IPS-18c (cell line): Measurements from ENCODE around the gene P3R3URF.
"Not testable (repeated sequence)": the region's sequence is repeated elsewhere in the genome, so short reads cannot be mapped to it uniquely, and the experiment has no call there.

Experiments used
- H3K4me3 ChIP-seq: 2 replicates; pipeline ENCODE4 v1.7.0; 2013; ENCODE audit warnings: low read depth, mild to moderate bottlenecking, low read length, moderate library complexity; ENCODE audit not compliant: insufficient read depth
- H3K9me3 ChIP-seq: one replicate; pipeline ENCODE4 v1.6.1; 2013; ENCODE audit warnings: mild to moderate bottlenecking, low read length, moderate library complexity; ENCODE audit not compliant: control insufficient read depth, insufficient read depth

The P3R3URF gene

DNA sequence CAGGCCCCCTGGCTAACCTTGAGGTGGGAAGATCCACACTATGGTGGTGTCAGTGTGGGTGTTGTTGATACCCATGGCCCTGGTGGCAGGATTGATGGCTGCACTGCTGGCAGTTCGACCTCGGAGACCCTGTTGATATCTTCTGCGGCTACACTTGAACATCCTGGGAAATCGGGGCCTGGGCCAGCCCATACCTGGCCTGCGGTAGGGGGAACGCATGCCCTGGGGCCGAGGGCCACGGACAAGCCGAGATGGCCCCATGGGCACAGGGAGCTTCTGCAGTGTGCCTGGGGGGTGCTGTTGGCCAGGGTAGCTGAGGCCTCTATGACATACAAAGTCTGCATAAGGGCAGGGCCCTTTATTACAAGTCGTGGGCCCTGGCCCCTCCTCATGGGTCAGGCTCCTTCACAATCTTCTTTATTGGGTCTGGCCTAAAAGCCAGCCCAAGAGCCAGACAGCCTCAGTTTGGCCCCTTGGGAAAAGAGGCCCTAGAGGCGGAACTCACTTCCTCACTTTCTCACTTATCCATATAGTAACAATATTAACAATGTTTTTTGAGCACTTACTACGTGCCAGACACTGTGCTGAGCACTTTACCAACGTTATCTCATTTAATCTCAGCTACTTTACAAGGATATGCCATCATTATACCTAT lies at the start of gene P3R3URF:
TSS of gene P3R3URF (minus strand) at position 278 of the 655 bp plus-strand sequence. CDS start at position 261, 17 bp downstream.
- no peaks in the 10 kb centered on the region for H3K9me3 ChIP-seq
- H3K4me3 ChIP-seq, result no peak within 1 kb of the TSS

DNA sequence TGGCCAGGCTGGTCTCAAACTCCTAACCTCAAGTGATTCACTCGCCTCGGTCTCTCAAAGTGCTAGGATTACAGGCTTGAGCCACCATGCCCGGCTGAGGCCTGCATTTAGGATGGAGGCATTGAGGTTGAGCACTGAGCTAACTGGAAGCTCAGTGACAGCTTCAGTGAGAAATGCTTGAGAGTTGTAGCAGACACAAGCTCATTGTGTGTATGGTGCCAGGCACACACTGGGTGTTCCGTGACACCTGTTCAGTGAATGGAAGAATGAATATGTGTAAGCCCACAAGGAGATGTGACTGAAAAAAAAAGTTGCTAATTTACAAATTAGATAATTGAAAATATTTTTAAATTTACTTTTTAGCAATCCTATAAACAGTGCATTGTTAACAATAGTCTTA lies 48.7 kb upstream of the P3R3URF start:
- H3K4me3 ChIP-seq, result no peak overlapping the region

DNA sequence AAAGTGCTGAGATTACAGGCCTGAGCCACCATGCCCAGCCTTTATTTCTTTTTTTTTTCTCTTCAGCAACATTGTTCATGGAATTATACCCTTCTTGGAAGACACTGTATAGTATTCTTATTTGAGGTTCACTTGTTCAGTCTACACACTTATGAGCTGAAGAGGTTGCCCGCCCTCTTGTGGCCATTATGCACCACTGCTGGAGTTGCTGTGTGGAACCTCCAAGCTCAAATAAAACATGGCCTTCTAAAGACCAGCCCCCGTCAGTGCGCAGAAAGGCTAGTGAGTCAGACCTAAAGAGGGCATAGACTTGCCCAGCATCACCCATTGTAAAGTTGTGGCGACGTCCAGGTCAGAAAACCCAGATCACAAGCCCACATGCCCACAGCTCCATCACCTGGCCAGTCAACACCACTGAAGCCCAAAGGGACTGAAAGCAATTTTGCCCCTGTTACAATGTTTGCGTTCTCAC lies 47.2 kb upstream of the P3R3URF start:
- Histone ChIP-seq H3K4me3 (no peak overlapping the region), H3K9me3 (no peaks in the 10 kb centered on the region)

More for the DNA sequence above, 48.7 kb upstream of the P3R3URF start:
- H3K9me3 ChIP-seq, result no peaks in the 10 kb centered on the region

DNA sequence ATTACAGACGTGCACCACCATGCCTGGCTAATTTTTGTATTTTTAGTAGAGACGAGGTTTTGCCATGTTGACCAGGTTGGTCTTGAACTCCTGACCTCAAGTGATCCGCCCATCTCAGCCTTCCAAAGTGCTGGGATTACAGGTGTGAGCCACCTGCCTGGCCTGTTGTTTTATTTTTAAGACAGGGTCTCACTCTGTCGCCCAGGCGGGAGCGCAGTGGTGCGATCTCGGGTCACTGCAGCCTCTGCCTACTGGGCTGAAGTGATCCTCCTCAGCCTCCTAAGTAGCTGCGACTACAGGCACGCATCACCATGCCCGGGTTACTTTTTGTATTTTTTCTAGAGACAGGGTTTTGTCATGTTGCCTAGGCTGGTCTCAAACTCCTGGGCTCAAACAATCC lies 46.8 kb upstream of the P3R3URF start:
- H3K9me3 ChIP-seq, H3K4me3 ChIP-seq: not testable (repeated sequence)

DNA sequence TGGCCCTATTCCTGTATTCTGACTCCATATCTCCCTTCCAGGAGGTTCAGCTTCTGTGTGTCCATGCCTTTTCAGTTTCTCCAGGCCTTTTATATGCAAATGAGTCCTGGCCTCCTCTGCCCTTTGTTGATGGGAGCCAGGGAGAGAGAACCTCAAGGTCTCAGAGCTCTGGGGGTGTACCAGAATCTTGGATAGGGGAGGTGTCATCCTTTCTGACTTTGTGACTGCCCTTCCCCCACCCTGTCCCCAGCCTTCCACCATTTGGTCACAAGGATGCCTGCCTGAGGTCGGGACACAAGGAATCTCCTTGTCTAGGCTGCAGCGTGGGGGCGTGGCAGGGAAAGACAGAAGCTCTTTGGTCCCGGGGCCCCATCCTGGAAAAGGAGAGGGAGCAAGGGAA lies 45.5 kb upstream of the P3R3URF start:
- Histone ChIP-seq H3K4me3 (no peak overlapping the region), H3K9me3 (peaks cover 2% of the 10 kb centered on the region)

DNA sequence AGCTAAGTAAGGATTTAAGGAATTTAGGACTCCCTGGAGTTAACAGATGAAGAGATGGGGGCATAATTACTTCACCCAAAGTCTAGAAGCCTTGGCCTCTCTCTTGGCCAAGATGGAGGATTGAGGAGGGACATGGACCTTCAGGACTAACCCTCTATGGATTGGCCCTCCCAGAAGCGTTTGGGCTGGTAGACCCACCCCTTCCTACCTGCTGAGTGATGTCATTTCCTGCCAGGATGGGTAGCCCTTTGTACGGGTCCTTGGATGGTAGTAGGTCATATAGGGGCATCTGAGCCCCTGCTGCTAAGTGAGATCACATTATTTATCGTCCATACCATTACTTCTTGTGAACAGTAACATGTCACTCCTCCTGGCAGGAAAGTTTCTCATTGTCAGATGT lies 44.5 kb upstream of the P3R3URF start:
- Histone ChIP-seq H3K9me3 (peaks cover 2% of the 10 kb centered on the region), H3K4me3 (no peak overlapping the region)

DNA sequence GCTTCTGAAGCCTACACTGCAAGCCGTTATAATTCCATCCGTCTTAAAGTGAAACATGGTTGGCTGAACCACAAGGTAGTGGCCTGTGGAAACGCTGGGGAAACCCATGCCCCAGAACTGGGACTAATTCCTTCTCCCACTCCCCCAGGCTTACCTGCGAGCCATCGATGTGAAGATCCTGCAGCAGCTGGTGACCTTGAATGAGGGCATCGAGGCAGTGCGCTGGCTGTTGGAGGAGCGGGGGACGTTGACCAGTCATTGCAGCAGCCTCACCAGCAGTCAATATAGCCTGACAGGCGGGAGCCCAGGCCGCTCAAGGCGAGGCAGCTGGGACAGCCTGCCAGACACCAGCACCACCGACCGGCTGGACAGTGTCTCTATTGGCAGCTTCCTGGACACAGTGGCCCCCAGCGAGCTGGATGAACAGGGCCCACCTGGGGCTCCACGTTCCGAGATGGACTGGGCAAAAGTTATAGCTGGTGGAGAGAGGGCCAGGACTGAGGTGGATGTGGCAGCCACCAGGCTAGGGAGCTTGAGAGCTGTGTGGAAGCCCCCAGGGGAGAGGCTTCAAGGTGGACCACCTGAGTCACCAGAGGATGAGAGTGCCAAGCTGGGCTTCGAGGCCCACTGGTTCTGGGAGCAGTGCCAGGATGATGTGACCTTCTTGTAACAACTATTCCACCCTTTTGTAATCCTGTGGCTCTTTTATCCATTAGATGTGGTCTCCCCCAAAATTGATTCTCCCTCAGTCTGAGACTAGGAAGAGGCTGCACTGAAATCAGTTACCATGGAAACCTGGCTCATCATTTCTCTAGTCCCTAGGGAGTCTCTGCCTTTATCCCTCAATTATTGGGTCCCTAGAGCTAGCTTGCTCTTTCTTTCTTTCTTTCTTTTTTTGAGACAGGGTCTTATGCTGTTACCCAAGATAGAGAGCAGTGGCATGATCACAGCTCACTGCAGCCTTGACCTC lies 43.5 kb upstream of the P3R3URF start:
- H3K4me3 ChIP-seq, result no peak overlapping the region
- peaks cover 2% of the 10 kb centered on the region for H3K9me3 ChIP-seq

DNA sequence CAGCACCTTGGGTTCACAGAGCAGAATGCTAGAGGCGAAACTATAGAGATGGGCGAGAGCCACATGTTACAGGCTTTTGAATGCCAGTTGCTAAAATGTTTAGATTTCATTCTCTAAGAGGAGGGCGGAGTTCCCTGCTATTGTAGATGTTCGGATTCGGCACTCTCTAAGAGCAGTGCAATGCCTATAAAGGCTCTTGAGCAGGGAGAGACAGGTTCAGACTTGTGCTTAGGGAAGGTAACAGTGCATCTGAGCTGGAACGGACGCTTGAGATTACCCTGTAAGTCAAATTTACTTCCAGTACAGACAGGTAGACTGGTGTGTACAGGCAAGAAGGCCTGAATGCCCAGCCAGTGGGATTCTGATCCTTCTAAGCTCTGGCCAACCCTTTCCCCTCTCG lies 42.2 kb upstream of the P3R3URF start:
- no peak overlapping the region for H3K4me3 ChIP-seq
- H3K9me3 ChIP-seq, result peaks cover 2% of the 10 kb centered on the region

DNA sequence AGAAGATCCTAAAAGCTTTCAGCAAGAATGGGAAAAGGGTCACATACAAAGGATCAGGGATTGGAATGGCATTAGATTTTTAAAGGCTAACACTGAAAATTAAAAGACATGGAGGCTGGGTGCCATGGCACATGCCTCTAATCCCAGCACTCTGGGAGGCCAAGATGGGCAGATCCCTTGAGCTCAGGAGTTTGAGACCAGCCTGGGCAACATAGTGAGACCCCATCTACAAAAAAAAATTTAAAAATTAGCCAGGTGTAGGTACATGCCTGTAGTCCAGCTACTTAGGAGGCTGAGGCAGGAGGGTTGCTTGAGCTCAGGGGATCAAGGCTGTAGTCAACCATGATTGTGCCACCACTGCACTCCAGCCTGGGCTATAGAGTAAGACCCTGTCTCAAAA lies 39.2 kb upstream of the P3R3URF start:
- Histone ChIP-seq H3K4me3 (no peak overlapping the region), H3K9me3 (peaks cover 2% of the 10 kb centered on the region)

DNA sequence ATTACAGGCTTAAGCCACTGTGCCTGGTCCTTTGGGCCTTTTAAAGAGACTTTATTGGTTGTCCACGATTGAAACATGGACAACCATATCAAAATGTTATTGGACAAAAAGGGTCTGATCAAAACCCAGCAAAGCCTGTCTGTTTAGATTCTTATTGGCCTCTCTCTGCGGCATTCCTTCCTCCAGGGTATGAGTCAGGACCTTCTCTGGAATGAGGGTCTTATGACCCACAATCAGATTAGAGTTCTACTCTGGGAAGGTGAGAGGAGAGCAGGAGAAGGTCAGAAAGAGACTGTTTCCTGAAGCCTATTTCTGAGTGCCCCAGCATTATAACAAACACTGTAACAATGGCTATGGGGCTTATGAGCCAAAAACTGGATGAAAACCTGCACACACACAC lies 34.8 kb upstream of the P3R3URF start:
- no peak overlapping the region for H3K4me3 ChIP-seq
- H3K9me3 ChIP-seq, result no peaks in the 10 kb centered on the region

DNA sequence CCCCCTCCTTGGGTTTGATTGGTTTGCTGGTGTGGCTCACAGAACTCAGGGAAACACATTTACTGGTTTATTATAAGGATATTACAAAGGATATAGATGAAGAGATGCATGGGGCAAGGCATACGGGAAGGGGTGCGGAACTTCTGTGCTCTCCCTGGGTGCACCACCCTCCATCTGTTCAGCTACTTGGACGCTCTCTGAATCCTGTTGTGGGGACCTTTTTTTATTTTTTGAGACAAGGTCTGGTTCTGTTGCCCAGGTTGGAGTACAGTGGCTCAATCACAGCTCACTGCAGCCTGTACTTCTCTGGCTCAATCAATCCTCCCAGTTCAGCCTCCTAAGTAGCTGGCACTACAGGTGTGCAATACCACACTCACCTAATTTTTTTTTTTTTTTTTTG lies 34.3 kb upstream of the P3R3URF start:
- no peaks in the 10 kb centered on the region for H3K9me3 ChIP-seq

DNA sequence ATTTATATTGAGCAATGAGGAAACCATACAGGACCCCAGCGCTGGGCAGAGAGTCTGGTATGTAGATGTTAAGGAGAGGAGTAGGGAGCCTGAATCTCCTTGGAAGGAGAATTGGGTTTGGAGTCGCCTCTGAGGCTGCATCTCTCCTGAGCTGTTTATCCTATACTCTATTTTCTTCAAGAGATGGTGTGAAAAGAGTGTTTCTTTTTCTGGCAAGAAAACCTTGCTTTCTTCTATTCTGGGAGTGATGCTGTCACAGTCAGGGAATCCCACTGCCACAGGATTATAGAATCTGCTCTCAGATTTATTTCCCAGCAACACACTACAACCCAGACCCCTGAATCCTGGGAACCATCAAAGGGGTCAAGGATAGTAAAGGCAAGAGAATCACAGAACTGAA lies 30.1 kb upstream of the P3R3URF start:
- no peaks in the 10 kb centered on the region for H3K9me3 ChIP-seq
- H3K4me3 ChIP-seq, result no peak overlapping the region

More for the DNA sequence above, 34.3 kb upstream of the P3R3URF start:
- H3K4me3 ChIP-seq, result no peak overlapping the region

DNA sequence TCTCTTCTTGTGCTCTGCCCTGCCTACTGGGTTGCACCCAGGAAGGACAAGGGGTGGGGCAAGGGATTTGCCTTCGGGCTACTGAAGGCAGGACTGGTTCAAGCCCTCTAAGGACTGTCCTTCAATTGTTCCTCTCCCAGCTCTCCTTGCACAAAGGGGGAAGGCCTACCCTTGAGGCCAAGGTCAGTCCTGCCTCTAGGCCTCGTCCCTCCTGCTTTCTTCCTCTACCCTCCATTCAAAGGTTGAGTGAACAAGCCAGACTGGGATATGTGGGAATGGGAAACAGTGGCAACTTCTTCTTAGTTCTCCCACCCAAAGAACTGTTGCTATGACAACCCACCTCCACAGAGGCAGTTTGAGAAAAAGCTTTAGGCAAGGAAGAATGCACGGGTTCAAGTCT lies 29.5 kb upstream of the P3R3URF start:
- H3K4me3 ChIP-seq, result no peak overlapping the region
- no peaks in the 10 kb centered on the region for H3K9me3 ChIP-seq

DNA sequence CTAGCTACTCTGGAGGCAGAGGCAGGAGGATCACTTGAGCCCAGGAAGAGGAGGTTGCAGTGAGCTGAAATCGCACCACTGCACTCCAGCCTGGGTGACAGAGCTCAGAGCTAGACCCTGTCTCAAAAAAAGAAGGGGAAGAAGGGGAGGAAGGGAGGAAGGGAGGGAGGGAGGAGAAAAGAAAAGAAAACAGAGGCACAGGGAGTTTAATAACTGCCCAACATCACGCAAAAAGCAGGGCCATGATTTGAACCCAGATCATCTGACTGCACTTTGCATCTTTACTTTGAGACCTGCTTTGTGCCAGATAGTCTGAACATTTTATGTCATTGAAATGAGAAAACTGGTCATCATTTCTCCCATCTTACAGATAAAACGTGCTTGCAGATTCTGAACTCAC lies 28.9 kb upstream of the P3R3URF start:
- H3K4me3 ChIP-seq, result no peak overlapping the region
- H3K9me3 ChIP-seq, result no peaks in the 10 kb centered on the region

DNA sequence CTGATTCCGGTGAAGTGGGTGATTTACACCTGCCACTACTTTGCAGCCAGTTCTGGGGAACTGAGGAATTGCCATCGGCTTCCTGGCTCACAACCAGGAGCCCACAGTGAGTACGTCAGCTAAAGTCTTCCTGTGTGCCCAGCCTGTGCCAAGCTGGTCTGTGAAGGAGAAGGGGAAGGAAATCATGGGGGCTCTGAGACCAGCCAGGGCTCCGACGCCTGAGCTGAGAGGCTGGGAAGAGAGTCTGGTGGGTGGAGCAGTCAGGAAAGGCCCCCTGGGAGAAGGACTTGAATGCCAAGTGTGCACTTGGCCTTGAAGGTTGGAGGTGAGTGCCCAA lies 28.1 kb upstream of the P3R3URF start:
- H3K9me3 ChIP-seq, result no peaks in the 10 kb centered on the region
- 0 out of 2 replicates have a peak overlapping the region, but pooled peaks have one; percentile 98 for H3K4me3 ChIP-seq

DNA sequence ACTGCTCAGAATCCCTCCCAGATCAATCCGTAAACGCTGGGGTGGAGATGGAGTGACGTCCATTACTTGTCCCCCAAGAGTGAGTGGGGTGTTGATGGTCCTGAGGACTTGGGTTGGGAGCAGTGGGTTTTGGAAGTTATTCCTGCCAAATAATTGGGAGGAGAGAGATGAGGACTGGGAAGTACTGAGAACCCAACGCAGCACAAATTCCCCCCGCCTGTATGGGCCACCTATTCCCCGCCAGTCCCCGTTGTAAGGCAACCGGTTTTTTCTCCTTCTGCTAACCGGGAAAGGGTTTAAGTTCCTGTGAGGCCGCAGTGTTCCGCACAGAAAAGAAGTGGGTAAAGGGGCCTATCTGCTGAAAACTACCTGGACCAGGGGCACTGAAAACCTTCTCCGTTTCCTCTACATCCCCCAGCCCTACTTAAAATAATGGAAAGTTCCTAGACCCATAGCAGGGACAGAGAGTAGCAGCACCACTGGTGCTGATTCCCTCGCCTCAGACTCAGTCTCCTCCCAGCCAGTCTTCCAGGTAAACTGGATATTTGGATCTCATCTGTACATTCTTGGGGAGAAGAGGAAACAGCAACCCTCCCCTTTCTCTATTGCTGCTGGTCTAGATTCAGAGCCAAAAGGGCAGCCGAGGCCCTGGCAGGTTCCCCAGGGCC lies 27.6 kb upstream of the P3R3URF start:
- Histone ChIP-seq H3K4me3 (peak overlapping the region; percentile 98), H3K9me3 (no peaks in the 10 kb centered on the region)

DNA sequence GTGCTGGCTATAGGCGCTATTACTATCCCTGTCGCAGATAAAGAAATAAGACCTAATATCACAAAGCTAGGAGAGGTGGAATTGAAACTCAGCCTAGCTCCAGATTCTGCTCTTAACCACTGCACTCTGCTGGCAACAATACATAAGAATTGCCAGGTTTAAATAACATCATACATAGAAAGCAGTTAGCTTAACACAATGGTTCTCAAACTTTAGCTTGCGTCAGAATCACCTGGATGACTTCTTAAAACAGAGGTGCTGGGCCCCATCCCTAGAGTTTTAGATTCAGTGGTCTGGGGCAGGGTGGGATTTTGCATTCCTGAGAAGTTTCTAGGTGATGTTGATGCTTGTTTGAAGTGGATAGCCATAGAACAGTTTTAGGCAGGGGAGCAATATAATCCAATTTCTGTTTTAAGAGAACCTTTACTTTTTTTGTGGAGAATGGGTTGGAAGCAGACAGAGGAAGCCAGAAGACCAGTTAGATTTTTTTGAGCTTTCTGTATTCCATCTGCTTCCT lies 23.0 kb upstream of the P3R3URF start:
- Histone ChIP-seq H3K9me3 (no peaks in the 10 kb centered on the region), H3K4me3 (no peak overlapping the region)
